RKO (cell line): ENCODE data around the gene KIF26A.
"Not testable (repeated sequence)": the region's sequence is repeated elsewhere in the genome, so short reads cannot be mapped to it uniquely, and the experiment has no call there.

Source experiments
- DNase-seq: peaks from one replicate; pipeline ENCODE4 v3.0.0-alpha.2; 2016; ENCODE audit warnings: low spot score

Gene KIF26A

DNA sequence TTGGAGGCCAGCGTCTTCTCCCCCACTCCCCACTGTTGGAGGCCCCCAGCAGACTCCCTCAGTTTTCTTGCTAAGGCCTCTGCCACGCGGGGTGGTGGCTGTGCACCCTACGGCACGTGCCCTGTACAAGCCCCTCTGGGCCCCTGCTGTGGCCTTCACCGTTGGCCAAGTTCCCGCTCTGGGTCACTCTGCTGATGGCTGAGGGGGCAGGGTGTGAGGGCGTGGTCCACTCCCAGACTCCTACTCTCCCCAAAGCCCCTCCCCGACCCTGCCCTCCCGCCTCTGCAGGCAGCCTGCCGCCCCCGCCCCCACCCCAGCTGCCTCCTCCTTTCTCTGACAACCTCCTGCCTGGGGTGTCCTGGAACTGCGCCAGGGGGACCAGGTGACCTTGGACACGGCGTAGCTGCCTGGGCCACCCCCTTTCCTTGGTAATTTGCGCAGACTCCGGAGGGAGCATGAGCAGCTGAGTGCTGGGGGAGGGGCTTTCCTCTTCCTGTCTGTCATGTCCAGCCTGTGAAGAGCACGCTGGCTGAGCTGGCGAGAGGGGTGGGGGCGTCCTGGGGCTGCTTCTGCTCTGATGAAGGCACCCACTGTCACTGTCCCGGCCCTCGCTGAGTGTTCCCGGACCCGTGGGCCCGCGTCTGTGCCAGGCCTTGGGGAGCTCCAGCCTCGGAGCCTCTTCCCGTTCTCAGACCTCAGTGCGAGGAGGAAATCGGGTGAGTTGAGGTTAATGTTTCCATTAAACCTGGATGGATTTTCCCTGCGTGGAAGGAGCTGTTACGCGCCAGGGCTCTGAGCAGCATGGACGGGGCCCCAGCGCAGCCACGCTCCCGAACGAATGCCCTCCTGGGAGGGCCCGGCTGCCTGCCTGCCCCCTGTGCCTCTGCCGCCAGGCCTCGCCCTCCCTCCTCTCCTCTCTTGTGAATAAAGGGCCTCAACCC lies 85.0 kb downstream of the KIF26A start:
- DNase-seq, result no peak

DNA sequence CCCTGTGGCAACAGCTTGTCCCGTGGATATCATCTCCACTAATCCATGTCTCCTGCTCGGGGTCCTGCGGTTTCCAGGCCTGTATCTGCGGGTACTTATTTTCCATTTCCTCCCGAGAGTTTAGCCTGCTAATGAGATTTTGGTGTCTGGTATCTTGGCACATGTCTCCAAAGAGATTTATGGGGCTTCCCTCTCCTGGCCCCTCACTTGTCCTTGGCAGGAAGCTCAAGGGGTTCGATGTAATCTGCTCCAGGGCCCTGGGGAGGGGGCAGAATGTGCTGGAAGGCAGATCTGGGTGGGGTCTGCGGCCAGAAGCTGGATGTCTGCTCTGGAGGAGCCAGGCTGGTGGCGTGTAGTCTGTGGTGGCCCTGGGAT lies 85.7 kb downstream of the KIF26A start:
- no peak for DNase-seq

DNA sequence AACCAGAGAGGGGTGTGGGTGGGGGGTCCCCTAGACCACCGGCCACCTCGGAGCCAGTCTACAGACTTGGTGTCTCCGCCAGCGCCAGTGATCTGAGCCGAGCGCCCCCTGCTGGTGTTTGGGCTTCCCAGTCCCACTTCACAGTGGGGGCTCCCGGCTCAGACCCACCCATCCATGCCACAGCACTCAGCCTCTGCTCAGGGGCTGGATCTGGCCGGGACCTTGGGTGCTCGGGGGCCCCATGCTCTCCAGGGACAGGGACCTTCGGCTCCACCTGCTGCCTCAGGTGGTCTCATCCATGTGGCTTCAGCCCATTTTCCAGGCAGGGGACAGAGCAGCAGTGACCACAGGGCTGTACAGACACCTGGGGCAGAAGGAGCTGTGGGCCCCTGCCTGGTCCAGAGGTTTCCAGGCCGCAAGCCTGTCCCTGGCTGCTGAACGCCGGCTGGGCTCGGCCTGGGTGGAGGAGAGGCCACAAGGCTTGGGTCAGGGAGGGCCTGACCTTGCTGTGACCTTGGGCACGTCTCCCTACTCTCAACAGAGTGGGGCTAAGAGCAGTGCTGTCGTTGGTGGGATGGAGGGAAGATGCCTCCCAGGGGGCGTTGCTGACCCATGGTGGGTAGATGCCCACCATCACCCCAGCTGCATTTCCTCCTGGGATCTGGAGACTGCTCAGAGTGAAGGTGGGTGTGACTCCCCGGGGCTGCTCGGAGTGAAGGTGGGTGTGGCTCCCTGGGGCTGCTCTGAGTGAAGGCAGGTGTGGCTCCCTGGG lies 86.3 kb downstream of the KIF26A start:
- DNase-seq, result no peak

DNA sequence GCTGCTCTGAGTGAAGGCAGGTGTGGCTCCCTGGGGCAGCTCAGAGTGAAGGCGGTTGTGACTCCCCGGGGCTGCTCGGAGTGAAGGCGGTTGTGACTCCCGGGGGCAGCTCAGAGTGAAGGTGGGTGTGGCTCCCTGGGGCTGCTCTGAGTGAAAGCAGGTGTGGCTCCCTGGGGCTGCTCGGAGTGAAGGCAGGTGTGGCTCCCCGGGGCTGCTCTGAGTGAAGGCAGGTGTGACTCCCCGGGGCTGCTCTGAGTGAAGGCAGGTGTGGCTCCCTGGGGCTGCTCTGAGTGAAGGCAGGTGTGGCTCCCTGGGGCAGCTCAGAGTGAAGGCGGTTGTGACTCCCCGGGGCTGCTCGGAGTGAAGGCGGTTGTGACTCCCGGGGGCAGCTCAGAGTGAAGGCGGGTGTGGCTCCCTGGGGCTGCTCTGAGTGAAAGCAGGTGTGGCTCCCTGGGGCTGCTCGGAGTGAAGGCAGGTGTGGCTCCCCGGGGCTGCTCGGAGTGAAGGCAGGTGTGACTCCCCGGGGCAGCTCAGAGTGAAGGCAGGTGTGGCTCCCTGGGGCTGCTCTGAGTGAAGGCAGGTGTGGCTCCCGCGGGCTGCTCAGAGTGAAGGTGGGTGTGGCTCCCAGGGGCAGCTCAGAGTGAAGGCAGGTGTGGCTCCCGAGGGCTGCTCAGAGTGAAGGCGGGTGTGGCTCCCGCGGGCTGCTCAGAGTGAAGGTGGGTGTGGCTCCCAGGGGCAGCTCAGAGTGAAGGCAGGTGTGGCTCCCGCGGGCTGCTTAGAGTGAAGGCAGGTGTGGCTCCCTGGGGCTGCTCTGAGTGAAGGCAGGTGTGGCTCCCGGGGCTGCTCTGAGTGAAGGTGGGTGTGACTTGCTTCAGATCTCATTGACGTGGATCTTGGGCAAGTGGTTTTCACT lies 87.1 kb downstream of the KIF26A start:
- not testable (repeated sequence) for DNase-seq

DNA sequence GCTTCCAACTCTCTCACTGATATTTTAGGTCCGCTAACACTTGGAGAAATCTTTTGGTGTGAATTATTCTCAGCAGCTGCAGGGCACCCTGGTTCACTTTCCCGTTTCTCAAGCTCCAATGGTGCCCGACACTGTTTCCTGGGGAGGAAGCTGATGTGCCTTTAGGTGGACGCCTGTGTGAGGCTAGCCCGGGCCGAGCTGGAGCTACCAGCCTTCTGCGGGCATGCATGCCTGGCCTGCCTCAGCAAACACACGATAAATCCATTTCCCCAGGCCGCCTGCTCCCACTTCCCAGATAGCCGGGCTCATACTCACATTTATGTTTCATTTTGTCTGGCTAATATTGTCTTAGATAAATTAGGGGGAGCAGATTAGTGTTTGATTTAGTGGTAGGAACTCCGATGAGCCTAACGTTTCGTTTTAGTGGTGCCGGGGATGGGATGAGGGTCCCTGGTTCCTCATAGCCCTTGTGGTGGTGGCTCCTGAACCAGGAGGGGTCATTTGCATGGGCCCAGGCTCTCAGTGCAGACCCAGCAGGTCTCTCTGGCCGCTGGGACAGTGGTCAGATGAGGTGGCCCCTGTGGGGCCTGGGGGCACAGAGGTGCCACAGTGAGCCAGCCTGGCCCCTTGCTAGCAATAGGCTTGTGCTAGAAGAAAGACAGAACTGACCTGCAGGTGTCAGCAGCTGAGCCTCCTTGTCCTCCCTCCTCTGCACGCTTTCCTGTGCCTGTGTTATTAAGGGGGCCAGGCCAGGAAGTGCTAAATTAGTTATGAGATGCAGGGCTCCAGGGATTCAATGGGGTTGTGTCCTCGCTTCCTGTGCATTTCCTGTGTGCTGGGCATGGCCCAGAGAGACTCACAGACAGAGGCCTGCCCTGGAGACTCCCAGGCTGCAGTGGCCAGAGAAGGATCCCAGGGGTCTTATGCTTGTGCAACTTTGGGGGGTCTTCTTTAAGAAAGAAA lies 88.3 kb downstream of the KIF26A start:
- DNase-seq, result no peak

DNA sequence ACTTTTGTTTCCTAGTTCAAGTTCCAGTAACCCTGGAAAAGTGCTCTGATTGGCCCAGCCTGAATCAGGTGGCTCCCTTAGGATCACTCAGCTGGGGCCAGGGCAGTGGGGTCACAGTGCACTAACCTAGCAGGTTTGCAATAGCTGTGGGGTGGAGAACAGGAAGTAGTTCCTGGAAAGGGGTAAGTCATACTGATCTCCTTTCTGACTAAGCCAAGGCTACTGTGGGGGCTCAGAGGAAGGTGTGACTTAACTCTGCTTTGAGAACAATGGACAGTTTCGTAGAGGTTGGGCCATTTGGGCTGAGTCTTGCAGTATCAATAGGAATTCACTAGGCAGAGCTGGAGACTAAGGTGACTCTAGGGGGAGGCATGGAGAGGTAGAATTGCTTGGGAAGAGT lies 89.4 kb downstream of the KIF26A start:
- DNase-seq, result no peak

DNA sequence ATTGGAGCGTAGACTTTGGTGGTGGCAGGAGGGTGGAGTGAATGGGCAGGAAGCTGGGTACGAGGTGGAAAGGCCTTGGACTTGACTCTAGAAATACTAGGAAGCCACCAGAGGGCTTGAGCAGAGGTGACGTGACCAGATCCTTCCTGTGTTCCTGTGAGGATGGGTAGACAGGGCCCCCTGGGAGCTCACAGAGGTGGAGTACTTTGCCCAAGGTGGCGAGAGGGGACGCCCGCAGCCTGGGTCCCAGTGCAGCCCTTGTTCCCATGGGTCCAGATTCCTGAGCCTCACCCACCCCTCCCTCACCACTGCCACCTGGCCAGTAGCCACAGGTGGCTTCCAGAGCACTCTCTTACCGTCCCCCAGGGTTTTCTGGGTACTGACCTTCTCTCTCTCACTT lies 89.8 kb downstream of the KIF26A start:
- no peak for DNase-seq

DNA sequence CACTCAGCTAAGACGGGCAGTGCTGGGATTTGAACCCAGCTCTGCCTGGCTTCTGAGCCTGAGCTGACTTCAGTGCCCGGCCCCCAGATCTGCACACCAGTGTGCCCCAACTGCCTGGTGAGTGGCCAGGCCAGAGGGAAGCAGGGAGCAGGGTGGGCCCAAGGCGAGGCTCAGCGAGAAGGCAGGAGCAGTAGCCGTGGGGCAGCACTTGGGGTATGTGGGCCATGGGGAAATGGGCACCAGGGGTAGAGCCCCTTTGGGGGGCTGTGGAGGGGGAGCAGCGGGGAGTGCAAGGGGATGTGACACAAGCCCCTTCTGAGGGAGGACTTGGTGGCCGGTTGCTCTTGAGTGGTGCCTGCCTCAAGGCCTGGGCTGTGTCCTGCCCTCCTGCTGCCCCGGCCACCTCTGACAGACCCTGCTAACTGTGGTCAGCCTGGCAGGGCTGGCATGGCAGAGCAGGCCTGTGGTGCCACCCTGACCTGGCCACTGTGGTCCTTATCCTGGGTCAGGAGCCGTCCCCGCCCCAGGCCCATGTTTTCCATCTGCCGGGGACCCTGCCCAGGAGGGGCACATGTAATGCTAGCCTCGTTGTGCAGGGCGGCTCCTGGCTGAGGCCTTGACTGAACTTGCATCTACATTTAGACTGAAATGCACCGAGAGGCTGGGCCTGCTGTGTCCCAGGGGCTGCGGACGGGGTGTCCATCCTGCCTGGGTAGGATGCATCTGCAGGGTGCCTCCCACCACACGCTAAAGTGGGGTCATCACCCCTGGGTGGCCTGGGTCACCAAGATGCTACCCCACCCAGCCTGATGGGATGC lies 90.5 kb downstream of the KIF26A start:
- DNase-seq, result no peak

DNA sequence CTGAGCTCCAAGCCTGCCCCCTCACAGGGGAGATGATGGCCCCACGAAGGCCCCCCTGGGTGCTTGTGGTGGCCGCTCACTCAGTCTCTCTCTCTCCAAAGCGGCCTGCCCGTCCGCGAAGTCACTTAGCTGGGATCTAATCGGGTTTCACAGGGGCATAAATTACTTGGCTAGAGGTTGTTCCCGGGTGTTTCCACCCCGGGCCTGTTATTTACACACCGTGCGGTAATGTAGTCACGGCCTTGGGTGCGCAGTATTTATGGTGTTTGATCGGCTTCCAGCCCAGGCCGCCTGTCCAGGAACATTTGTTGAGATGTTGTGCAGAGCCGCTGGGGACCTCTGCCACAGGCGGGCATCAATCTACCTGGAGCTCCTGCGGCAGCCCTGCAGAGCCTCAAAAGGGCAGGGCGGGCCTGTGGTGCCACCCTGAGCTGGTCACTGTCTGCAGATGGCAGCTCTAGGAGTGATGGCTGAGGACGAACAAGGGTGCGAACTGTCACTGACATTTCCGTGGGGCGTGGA lies 91.2 kb downstream of the KIF26A start:
- no peak for DNase-seq

DNA sequence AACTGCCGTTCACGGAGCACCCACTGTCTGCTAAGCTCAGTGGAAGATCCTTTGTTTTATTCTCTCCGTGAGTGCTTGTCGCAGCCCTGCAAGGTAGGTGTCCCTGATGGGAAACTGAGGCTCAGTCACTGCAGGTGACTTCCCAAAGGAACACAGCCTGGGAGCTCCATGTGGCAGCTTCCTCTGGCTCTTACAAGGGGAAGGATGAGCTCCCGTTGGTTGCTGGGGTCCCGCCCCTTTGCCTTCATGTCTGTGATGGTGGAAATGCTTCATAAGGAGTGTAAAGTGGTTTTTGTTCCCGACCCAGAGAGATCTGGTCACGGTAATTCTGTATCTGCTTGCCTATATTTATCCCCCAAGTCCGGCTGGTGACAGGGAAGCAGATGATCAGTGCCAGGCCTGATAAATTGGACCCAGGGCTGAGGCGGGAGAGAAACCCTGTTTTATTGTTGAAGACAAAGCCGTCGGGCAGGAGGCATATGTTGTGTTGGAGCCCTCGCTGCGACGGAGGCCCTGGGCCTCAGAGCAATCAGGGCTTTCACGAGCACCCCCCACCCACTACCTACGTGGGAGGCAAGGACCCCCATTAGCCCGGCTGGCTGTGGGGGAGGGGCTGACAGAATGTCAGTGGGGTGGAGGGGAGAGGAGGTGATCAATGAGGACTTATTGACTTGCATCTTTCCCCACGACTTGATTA lies 91.9 kb downstream of the KIF26A start:
- no peak for DNase-seq
